ENCODE data around the gene WNT1. TPM values are rescaled to one million over a fixed set of nuclear protein-coding genes. Genes with fewer than 3 reads are reported as not detected.

WNT1 gene
- total RNA-seq, 2 donors from 2014 or later = not detected

- Mint-ChIP-seq H3K4me1 (peaks cover 12% of the 10 kb centered on the region), H3K9me3 (no peaks in the 10 kb centered on the region), H3K4me3 (no peak overlapping the region), H3K27ac (no peak overlapping the region), H3K36me3 (ENCODE audit: low read depth) (no peaks in the 10 kb centered on the region), H3K27me3 (ENCODE audit: insufficient read depth) (peaks cover 9% of the 10 kb centered on the region)
- H3K4me1 ChIP-seq (ENCODE audit: control insufficient read depth, insufficient read depth, low read length) = no peaks in the 10 kb centered on the region
- WGBS, 2 experiments (ENCODE audit: insufficient coverage in 1 of 2, insufficient read length in 1 of 2) = 53 to 66% methylated on average over 3 to 4 of the region's 4 CpGs
- no peaks in the 10 kb centered on the region for H3K9me3 ChIP-seq (ENCODE audit: control insufficient read depth, low read length)
- H3K27ac ChIP-seq (ENCODE audit: low read depth, low read length) = no peak overlapping the region
- no peak for DNase-seq
- no peaks in the 10 kb centered on the region for H3K27me3 ChIP-seq (ENCODE audit: control insufficient read depth, insufficient read depth, low read length, poor library complexity, severe bottlenecking)
- no peak overlapping the region for H3K4me3 ChIP-seq (ENCODE audit: low read length)
- H3K9ac ChIP-seq (ENCODE audit: extremely low read depth, low read length, poor library complexity, severe bottlenecking) = no peak overlapping the region
- TF ChIP-seq CTCF (conservative IDR thresholded peaks at IDR 0.05) = no peak
- H3K36me3 ChIP-seq (ENCODE audit: control insufficient read depth, insufficient read depth, low read length) = no peaks in the 10 kb centered on the region
These were observed 16.8 kb upstream of the WNT1 start for GRCh38 chr12:48961331-48961730.

- Histone ChIP-seq H3K9ac (ENCODE audit: extremely low read depth, low read length, poor library complexity, severe bottlenecking) (no peak overlapping the region), H3K27me3 (ENCODE audit: control insufficient read depth, insufficient read depth, low read length, poor library complexity, severe bottlenecking) (no peaks in the 10 kb centered on the region), H3K36me3 (ENCODE audit: control insufficient read depth, insufficient read depth, low read length) (no peaks in the 10 kb centered on the region), H3K27ac (ENCODE audit: low read depth, low read length) (no peak overlapping the region), H3K4me1 (ENCODE audit: control insufficient read depth, insufficient read depth, low read length) (no peaks in the 10 kb centered on the region), H3K9me3 (ENCODE audit: control insufficient read depth, low read length) (no peaks in the 10 kb centered on the region), H3K4me3 (ENCODE audit: low read length) (no peak overlapping the region)
- Mint-ChIP-seq H3K9me3 (no peaks in the 10 kb centered on the region), H3K4me3 (no peak overlapping the region), H3K36me3 (ENCODE audit: low read depth) (no peaks in the 10 kb centered on the region), H3K4me1 (peaks cover 12% of the 10 kb centered on the region), H3K27ac (no peak overlapping the region), H3K27me3 (ENCODE audit: insufficient read depth) (peaks cover 11% of the 10 kb centered on the region)
- no peak for DNase-seq
- no peak for TF ChIP-seq CTCF (conservative IDR thresholded peaks at IDR 0.05)
These were observed 16.3 kb upstream of the WNT1 start for GRCh38 chr12:48961801-48962200.

- H3K27me3 ChIP-seq (ENCODE audit: control insufficient read depth, insufficient read depth, low read length, poor library complexity, severe bottlenecking) = peaks cover 29% of the 10 kb centered on the region
- Mint-ChIP-seq H3K36me3 (ENCODE audit: low read depth) (no peaks in the 10 kb centered on the region), H3K9me3 (no peaks in the 10 kb centered on the region), H3K4me3 (no peak overlapping the region), H3K4me1 (peaks cover 7% of the 10 kb centered on the region), H3K27ac (peak overlapping the region; percentile 17), H3K27me3 (ENCODE audit: insufficient read depth) (peaks cover 38% of the 10 kb centered on the region)
- H3K9me3 ChIP-seq (ENCODE audit: control insufficient read depth, low read length) = no peaks in the 10 kb centered on the region
- H3K9ac ChIP-seq (ENCODE audit: extremely low read depth, low read length, poor library complexity, severe bottlenecking) = no peak overlapping the region
- H3K27ac ChIP-seq (ENCODE audit: low read depth, low read length) = no peak overlapping the region
- H3K4me3 ChIP-seq (ENCODE audit: low read length) = no peak overlapping the region
- peak; percentile 66 for TF ChIP-seq CTCF (conservative IDR thresholded peaks at IDR 0.05)
- peak; percentile 81 for DNase-seq
- H3K36me3 ChIP-seq (ENCODE audit: control insufficient read depth, insufficient read depth, low read length) = no peaks in the 10 kb centered on the region
- no peaks in the 10 kb centered on the region for H3K4me1 ChIP-seq (ENCODE audit: control insufficient read depth, insufficient read depth, low read length)
These were observed 12.8 kb upstream of the WNT1 start for GRCh38 chr12:48965298-48965838.

Measured in endodermal cell (in vitro differentiated cells).